ENCODE data around the gene FMNL2. TPM values are rescaled to one million over a fixed set of nuclear protein-coding genes. Genes with fewer than 3 reads are reported as not detected.

The FMNL2 gene
- polyA plus RNA-seq, 3 donors, result 0.28 to 3.2 (median 0.71) TPM

DNA sequence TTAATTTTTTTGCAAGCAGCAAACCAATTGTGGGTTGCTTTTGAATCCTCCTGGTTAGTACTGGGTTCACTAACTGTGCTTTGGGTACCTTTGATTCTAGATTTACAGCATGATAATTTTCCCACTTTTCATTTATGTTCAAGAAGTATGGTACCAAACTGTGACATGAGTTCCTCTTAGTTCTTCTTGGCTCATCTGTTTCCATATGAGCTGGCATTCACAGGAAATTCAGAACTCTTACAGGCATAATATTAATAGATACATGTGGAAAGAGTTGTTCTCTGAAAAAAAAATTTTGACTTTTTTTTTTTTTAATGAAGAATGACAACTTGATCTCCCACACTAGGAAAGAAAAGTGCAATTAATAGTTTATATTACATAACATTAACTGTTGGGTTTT is 59.4 kb downstream of the FMNL2 start:
- no peaks in the 10 kb centered on the region for H3K36me3 Mint-ChIP-seq
- no peak for DNase-seq
- H3K9me3 Mint-ChIP-seq, result peaks cover 3 to 13% (median 9%) of the 10 kb centered on the region in 7 donors

DNA sequence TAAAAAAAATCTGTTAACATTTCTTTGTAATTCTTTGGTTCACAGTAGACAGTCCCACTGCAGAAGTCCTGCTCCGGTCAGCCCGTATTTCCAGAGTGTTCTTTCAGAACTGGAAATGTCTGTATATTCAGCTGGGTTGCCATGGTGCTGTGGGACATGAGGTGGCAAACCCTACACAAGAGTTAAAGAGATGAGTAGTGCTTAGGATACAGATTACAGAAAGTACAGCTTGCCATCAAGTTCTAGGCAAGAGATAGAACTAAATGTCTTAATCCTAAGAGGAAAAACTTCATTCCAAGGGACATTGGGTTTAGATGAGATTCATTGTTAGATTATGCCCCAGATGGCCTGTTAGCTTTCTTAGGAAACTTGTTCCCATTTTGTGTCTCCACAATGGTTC is 60.1 kb downstream of the FMNL2 start:
- Mint-ChIP-seq H3K4me3 (no peak overlapping the region), H3K36me3 (no peaks in the 10 kb centered on the region), H3K9me3 (peaks cover 0 to 8% (median 4%) of the 10 kb centered on the region in 7 donors), H3K27me3 (ENCODE audit: low read depth in 3 of 3) (peaks cover 0 to 2% (median 0%) of the 10 kb centered on the region in 3 donors), H3K4me1 (no peaks in the 10 kb centered on the region), H3K27ac (no peak overlapping the region)
- H4K20me1 ChIP-seq (ENCODE audit: insufficient read depth, low read length), result no peaks in the 10 kb centered on the region
- TF ChIP-seq, protein P1, sequence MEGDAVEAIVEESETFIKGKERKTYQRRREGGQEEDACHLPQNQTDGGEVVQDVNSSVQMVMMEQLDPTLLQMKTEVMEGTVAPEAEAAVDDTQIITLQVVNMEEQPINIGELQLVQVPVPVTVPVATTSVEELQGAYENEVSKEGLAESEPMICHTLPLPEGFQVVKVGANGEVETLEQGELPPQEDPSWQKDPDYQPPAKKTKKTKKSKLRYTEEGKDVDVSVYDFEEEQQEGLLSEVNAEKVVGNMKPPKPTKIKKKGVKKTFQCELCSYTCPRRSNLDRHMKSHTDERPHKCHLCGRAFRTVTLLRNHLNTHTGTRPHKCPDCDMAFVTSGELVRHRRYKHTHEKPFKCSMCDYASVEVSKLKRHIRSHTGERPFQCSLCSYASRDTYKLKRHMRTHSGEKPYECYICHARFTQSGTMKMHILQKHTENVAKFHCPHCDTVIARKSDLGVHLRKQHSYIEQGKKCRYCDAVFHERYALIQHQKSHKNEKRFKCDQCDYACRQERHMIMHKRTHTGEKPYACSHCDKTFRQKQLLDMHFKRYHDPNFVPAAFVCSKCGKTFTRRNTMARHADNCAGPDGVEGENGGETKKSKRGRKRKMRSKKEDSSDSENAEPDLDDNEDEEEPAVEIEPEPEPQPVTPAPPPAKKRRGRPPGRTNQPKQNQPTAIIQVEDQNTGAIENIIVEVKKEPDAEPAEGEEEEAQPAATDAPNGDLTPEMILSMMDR (IDR thresholded peaks at IDR 0.05), result no peak
- no peaks in the 10 kb centered on the region for H3K9me3 ChIP-seq (replicated peaks in 1 of 2; ENCODE audit: control insufficient read depth in 1 of 2, insufficient read depth in 1 of 2, low read length in 2 of 2)
- no peak for DNase-seq
- no peak overlapping the region for H3K9ac ChIP-seq (ENCODE audit: insufficient read depth, low read length, poor library complexity, severe bottlenecking)
- H3K4me1 ChIP-seq (ENCODE audit: control insufficient read depth in 1 of 2, insufficient read depth in 2 of 2, low read length in 2 of 2), result no peaks in the 10 kb centered on the region
- no peak overlapping the region for H3K27ac ChIP-seq (ENCODE audit: low read depth in 1 of 2, low read length in 2 of 2)
- no peak overlapping the region for H3K4me3 ChIP-seq (replicated peaks in 1 of 3; ENCODE audit: low read depth in 2 of 3, low read length in 3 of 3)
- intact Hi-C loops (cut with micrococcal nuclease), result no loop called here
- no peak overlapping the region for H2AFZ ChIP-seq (ENCODE audit: insufficient read depth, low read depth, low read length, poor library complexity, severe bottlenecking)
- no peaks in the 10 kb centered on the region for H3K36me3 ChIP-seq (replicated peaks in 1 of 2; ENCODE audit: control insufficient read depth in 1 of 2, insufficient read depth in 2 of 2, low read length in 2 of 2)
- 100% methylated on average over 1 of the region's 2 CpGs for WGBS (ENCODE audit: insufficient coverage)
- H3K4me2 ChIP-seq (replicated peaks; ENCODE audit: extremely low read depth, low read length, poor library complexity, severe bottlenecking), result no peak overlapping the region
- H3K79me2 ChIP-seq (ENCODE audit: insufficient read depth, low read length), result no peaks in the 10 kb centered on the region
- H3K27me3 ChIP-seq (ENCODE audit: control insufficient read depth in 2 of 2, insufficient read depth in 2 of 2, low read length in 2 of 2), result no peaks in the 10 kb centered on the region

More for the DNA sequence above, 59.4 kb downstream of the FMNL2 start:
- Mint-ChIP-seq H3K4me3 (no peak overlapping the region), H3K27me3 (ENCODE audit: low read depth in 3 of 3) (peaks cover 0 to 2% (median 0%) of the 10 kb centered on the region in 3 donors), H3K4me1 (no peaks in the 10 kb centered on the region), H3K27ac (no peak overlapping the region)
- Histone ChIP-seq H3K4me3 (replicated peaks in 1 of 3; ENCODE audit: low read depth in 2 of 3, low read length in 3 of 3) (no peak overlapping the region), H3K9me3 (replicated peaks in 1 of 2; ENCODE audit: control insufficient read depth in 1 of 2, insufficient read depth in 1 of 2, low read length in 2 of 2) (peaks cover 0 to 7% of the 10 kb centered on the region in 2 donors), H3K36me3 (replicated peaks in 1 of 2; ENCODE audit: control insufficient read depth in 1 of 2, insufficient read depth in 2 of 2, low read length in 2 of 2) (no peaks in the 10 kb centered on the region), H4K20me1 (ENCODE audit: insufficient read depth, low read length) (no peaks in the 10 kb centered on the region), H3K27me3 (ENCODE audit: control insufficient read depth in 2 of 2, insufficient read depth in 2 of 2, low read length in 2 of 2) (no peaks in the 10 kb centered on the region), H3K79me2 (ENCODE audit: insufficient read depth, low read length) (no peaks in the 10 kb centered on the region), H3K9ac (ENCODE audit: insufficient read depth, low read length, poor library complexity, severe bottlenecking) (no peak overlapping the region), H2AFZ (ENCODE audit: insufficient read depth, low read depth, low read length, poor library complexity, severe bottlenecking) (no peak overlapping the region), H3K4me1 (ENCODE audit: control insufficient read depth in 1 of 2, insufficient read depth in 2 of 2, low read length in 2 of 2) (no peaks in the 10 kb centered on the region), H3K27ac (ENCODE audit: low read depth in 1 of 2, low read length in 2 of 2) (no peak overlapping the region), H3K4me2 (replicated peaks; ENCODE audit: extremely low read depth, low read length, poor library complexity, severe bottlenecking) (no peak overlapping the region)
- intact Hi-C loops (cut with micrococcal nuclease), result no loop called here
- TF ChIP-seq, protein P1 (IDR thresholded peaks at IDR 0.05), result no peak
